ENCODE data around the gene APC2.
A peak's percentile ranks its signal among the peaks of the same experiment; 100 is the strongest.

The APC2 gene

DNA sequence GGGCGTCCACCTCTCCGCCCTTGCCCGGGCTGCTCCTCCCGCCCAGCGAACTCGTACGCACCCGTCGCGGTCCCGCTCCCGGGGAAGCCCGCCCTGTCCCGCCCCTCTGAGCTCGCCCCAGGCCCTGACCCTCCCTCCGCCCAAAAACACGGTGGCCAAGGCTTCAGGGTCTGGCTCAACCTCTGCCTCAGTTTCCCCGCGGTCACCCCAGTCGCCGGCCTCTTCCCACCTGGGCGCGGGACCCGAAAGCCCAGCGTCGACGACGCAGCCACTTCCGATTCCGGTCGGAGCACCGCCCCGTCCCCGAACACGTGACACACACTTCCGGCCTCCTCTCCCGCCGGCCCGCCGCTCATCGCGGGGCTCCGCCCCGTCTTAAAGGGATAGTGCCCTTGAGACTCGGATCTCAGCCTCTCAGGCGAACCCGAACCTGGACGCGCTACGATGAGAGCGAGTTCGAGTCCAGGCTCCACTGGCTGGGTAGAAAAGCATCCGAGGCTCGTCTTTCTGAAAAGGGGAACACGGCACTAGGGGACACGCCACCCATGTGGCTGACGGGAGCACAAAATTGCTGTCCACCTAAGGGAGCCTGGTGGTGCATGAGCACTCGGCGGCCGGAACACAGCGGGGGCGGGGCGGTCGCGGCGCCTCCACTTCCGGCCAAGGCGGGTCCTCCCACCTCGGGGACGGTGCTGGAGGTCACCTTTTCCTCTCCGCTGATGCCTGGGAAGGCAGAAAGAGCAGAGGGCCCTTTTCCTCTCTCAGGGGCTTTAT lies 29.2 kb downstream of the APC2 start, which contains the start of gene C19orf25:
C19orf25 (minus strand) TSS at position 282 of the 774 bp plus-strand sequence. CDS start 312 bp downstream, outside the sequence.
- DNase-seq (ENCODE audit: low spot score), result peak; percentile 86
- peak; percentile 81 for FAIRE-seq

DNA sequence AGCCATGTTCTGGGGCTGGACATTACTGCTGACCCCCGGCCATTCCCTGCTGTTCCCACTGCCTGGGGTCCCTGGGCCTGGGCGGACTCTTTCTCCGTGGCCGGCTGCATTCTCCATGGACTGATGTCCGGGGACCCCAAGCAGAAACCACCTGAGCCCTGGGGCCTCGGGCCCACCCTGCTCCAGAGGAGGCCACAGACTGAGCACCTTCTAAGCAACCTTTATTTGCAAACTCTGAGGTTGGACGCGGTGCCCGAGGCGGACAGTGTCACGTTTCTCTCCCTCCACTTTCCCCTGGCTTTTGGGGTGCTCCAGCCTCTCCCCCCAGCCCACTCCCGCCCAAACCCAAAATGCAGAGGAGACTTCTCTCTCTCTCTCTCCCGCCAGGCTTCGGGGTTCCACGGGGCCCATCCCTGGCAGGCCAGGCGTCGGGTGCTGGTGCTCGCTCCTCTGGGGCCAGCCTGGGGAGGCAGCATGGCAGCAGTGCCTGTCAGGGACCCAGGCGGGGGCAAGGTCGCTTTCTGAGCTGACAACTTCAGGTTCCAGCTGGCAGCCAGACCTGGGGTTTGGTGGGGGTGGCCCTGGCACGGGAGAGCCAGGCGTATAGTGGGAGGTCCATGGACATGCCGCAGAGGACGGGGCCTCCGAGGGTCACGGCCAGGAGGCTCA lies 31.4 kb downstream of the APC2 start:
- no peak for DNase-seq (ENCODE audit: low spot score)
- FAIRE-seq, result no peak

GRCh38 chr19:1481893-1482360 lies 32.0 kb downstream of the APC2 start:
- DNase-seq (ENCODE audit: low spot score) (no peak), FAIRE-seq (no peak)

DNA sequence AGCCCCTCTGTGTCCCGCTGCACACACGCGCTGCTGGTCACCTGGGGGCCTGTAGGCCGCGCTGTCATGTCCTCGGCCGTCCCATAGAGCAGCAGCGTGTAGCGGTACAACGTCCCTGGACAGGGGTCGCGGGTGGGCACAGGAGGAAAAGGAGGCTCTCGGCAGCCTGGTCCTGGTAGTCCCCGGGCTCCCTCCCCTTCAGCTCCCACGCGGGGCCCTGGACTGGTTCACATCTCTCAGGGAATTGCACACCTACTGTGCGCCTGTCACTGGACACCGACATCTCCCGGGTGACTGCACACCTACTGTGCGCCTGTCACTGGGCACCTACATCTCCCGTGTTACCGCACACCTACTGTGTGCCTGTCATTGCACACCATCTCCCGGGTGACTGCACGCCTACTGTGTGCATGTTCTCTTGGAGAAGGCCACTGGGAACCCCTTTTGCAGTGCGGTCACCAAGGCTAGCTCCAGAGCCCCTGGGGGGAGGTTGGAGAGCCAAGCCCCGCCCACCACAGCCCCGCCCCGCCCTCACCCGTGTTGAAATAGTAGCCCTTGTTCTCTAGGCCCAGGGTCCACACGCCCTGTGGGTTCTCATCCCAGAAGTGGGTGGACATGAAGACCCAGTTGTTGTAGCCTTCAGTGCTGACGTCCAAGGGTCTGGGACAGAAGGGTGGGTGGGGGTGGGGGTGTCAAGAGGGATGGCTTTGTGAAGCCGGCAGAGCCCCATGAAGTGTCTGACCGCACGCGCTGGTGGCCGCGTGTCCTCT lies 32.6 kb downstream of the APC2 start:
- FAIRE-seq, result no peak
- DNase-seq (ENCODE audit: low spot score), result no peak

DNA sequence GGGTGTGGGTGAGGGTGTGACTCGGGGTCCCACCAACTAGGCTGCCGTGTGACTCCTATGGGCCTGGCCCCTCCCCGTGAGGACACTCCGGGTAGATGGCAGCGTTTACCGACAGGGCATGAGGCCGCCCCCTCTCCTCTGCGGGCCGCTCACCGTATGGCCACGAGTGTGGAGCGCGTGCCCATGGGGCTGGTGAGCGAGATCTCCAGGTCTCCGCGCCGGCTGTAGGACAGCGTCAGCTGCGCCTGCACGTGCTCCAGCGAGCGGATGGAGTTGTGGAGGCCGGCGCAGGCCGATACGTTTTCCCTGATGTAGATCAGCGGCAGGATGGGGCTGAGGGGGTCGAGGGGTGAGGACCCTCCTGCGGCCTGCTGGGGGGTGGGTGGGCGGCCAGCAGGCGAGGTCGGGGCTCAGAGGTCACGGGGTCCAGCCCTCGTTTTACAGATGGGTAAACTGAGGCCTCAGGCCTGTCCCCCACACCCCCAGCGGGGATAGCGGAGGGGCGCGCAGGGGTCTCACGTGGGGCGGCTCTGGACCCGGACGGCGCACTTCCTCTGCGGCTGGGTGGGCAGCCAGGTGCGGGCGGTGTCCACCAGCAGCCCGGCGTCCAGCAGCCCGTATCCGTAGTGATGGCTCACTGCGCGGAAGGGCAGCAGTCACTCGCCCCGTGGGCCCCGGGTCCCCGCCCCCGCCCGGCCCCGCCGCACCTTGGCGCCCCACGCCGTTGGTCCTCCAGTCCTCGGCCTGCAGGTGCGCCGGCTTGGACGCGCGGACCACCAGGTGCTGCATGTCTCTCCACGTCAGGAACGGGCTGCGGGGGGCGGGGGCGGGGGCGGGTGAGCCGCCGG lies 33.4 kb downstream of the APC2 start:
- no peak for FAIRE-seq
- no peak for DNase-seq (ENCODE audit: low spot score)

- no peak for DNase-seq (ENCODE audit: low spot score)
Observed at GRCh38 chr19:1483979-1484428, 34.1 kb downstream of the APC2 start.

DNA sequence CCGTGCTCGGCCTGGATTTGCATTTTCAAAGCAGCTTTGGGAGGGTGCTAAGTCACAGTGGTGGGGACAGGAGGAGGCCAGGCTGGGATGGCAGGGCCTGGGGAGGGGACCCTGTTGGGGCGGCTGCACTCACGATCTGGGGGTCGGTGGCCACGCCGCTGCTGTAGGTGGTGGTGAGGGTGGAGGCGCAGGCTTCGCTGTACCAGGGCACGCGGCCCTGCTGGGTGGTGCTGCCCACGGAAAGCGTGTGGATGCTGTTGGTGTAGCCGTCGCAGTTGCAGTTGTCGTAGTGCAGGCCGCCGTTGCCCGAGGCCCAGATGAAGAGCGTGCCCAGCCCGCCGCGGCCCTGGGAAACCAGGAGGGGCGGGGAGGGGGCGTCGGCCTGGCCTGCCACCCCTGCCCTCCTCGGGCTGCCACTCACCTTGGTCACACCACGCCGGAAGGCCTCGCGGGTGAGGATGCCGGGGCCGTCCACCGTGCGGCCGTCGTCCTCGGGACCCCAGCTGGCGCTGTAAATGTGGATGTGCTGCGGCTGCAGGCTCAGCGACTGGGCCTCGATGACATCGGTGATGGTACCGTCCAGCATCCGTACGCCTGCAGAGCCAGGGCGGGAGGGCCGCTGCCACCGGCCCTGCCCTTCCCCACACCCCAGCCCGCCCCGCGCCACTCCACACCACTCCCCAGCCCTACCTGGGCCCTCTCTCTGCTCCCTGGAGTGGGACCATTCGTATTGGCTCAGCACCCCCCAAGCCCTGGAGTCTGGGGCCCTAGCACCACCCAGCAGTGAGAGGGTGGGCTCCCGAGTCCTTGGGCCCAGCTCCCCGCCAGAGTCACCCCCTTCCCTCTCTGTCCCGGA lies 37.0 kb downstream of the APC2 start:
- FAIRE-seq (no peak), DNase-seq (ENCODE audit: low spot score) (no peak)

More at GRCh38 chr19:1483979-1484428, 34.1 kb downstream of the APC2 start:
- no peak for FAIRE-seq

DNA sequence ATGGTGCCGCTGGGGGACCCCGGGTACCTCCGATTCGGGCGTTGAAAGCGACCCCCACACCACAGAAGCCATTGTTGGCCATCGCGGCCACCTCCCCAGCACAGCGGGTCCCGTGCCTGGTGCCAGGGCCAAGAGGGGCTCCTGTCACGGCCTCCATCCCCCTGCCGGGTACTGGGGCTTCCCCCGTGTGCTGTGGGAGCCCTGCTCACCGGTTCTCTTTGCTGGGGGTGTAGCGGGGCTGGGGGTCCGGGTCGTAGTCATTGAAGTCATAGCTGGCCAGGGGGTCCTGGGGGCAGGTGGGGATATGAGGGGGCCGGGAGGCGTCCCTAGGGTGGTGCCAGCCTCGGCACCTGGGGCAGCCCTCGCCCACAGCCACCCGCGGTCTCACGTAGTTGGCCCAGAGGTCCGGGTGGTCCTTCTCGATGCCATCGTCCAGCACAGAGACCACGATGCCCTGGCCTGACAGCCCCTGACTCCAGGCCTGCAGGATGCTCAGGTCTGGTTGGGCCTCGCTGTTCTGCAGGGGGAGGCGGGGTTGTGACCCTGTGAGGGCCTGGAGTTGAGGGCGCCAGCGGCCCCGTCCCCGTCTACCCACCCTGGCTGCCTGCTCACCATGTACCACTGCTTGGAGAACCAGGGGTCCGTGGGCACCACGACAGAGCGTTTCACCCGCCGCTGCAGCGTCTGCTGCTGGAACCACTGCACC lies 37.8 kb downstream of the APC2 start:
- FAIRE-seq (no peak), DNase-seq (ENCODE audit: low spot score) (no peak)

DNA sequence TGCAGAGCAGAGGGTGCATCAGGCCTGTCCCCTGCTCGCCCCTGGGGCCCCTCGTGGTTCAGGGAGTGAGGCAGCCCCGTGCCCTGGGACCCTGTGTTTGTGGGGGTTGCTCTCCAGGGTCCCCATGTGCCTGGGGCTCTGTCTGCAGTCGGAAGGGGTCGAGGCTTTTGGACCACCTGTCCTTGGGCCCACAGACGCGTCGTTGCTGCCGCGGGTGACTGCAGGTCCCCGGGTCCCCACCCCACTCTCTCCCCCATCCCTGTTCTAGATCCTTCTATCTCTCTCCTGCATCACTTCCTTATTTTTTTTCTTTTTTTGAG lies 38.3 kb downstream of the APC2 start:
- FAIRE-seq, result no peak
- DNase-seq (ENCODE audit: low spot score), result no peak

DNA sequence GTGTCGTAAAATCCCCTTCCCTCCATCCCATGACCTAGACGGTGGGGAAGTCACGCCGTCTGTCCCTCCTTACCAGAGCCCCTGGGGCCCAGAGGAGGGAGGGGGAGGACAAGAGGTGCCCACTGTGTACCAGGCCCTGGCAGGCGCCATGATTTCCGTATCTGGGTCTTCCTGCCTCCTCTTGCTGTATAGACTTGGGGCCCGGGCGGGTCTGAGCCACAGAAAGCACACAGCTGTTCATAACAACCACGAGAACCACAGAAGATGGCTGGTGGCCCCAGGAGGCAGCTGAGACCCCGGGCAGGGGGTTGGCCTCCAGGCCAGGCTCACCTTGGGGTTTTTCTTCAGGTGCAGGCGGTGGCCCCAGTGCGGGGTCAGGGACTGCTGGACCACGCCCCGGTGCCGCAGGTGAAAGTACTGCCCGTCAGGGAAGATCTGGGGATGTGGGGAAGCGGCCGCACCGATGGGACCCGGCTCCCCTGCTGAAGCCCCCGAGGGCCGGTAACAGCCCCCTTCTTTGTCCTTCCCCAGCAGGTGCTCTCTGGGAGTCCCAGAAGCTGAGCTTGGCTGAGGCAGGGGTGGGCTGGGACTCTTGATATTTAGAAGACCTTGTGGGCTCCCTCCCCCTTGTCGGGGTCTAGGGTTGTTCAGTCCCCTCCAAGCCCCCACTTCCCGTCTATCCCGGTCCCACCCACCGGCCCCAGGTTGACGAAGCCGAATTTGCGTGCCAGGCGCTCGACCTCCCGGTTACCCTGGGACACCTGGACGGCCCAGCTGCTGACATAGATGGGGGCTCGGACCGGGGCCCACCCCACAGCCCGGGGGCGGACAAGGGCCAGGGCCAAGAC lies 39.8 kb downstream of the APC2 start:
- DNase-seq (ENCODE audit: low spot score) (no peak), FAIRE-seq (no peak)

DNA sequence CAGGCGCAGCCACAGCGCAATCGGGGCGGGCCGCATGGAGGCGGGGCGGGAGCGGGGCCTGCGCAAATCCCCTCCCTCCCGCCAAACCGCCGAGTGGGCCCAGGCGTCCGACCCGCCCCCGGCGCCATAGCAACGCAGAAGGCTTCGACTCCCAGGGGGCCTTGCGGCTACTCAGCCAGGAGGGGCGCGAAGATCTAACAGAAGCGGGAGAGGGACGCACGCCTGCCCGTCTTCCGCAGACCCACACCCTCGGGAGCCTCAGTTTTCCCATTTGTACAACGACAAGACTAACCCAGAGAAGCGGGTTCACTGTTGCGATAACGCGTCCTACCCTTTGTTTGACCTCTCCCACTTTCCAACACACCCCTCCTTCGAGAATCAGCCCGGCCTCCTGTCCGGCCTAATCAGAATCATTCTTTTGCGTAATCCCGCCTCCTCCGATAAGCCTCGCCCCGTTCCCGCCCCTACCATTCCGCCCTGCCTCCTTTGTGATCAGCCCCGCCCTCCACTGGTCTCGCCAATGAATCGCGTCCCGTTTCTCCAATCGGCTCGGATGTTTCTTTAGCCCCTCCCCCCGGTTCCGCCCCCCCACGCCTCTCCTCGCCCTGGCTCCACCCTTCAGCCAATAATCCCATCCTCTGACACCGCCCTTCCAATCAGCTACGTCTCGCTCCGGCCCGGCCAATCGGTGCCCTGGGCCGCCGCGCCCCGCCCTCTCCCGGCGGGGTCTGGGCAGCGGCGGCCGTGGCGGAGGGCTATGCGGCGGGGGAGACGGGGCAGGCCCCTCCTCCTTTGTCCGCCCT lies 40.6 kb downstream of the APC2 start, which contains the start of gene PCSK4:
PCSK4 (minus strand) TSS at position 40 of the 803 bp plus-strand sequence; CDS start at position 36, 4 bp downstream.
- FAIRE-seq, result peak; percentile 94
- peak; percentile 96 for DNase-seq (ENCODE audit: low spot score)

DNA sequence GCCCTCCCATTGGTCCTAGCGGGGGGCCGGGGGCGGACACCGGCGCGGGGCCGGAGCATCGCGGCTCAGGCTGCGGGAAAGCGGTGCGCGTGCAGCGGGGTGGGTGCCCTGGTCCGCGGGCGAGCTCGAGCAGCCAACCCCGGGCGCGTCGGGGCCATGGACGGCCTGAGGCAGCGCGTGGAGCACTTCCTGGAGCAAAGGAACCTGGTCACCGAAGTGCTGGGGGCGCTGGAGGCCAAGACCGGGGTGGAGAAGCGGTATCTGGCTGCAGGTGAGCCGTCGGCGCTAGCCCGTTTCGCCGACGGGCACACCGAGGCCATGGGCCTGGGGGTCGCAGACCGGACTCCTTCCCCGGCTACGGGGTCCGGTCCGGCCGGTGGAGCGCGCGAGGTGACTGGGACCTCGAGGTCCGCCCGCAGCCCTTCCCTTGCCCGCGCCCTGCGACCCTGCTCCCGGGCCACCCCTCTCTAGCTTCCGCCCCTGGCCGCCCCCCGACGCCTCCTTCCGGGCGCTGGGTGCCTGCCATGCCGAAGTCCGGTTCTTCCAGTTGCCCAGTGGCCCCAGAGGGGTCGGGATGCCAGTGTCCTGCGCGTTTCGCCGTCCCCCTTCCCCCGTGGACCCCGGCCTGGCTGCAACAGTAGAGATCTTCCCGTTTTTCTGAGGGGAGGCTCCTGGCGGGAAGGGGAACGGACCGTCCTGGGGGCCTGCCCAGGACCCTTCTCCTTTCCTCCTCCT lies 41.4 kb downstream of the APC2 start, which contains the start of gene REEP6:
REEP6 (plus strand) TSS at position 68 of the 735 bp plus-strand sequence; CDS start at position 157, 89 bp downstream.
- DNase-seq (ENCODE audit: low spot score) (no peak), FAIRE-seq (no peak)

GRCh38 chr19:1491849-1492170 lies 41.9 kb downstream of the APC2 start:
- DNase-seq (ENCODE audit: low spot score) (no peak), FAIRE-seq (no peak)

DNA sequence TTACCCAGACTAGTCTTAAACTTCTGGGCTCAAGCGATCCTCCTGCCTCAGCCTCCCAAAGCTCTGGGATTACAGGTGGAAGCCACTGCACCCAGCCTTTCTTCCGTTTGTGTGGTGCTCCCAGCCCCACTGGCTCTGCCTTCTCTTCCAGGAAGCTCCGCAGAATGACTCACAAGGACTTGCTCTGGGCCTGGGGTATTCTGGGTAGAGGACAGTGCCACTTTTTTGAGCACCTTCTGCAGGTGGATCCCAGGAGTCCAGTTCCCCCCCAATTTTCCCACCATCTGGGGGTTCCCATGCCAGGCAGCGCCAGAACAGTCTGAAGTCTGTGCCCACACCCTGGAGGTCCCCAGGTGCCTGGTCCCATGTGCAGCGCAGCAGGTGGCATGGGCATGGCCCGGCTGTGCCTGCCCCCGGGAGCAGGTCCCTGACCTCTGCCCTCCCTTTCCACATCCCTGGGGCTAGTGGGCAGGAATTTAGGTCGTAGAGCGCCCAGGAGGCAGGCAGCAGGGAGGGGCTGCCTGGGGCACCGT lies 42.6 kb downstream of the APC2 start:
- FAIRE-seq, result no peak

GRCh38 chr19:1494115-1494815 lies 44.3 kb downstream of the APC2 start:
- DNase-seq (ENCODE audit: low spot score) (no peak), FAIRE-seq (no peak)

More for the DNA sequence above, 42.6 kb downstream of the APC2 start:
- no peak for DNase-seq (ENCODE audit: low spot score)

Data from RCC 7860 (cell line).